ENCODE measurements around the gene ZNF573. TPM values are rescaled to one million over a fixed set of nuclear protein-coding genes. Genes with fewer than 3 reads are reported as not detected.

Gene ZNF573
- total RNA-seq, 1 donor from 2014 or later: 22.6 TPM

DNA sequence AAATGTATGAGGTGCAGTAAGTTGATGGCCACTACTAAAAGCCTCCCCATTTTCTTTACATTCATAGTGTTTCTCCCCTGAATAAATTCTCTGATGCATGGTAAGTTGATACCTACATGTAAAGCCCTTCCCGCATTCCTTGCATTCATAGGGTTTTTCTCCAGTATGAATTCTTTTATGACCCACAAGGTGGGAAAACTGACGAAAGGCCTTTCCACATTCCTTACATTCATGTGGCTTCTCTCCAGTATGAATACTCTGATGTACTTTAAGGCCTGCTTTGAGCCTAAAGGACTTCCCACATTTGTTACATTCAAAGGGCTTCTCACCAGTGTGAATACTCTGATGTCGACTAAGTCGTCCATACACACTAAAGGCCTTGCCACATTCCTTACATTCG lies 80.3 kb downstream of the ZNF573 start:
- intact Hi-C loops (cut with DNase I): no loop called here
- DNase-seq (ENCODE audit: low spot score) (no peak), ATAC-seq (no peak)

DNA sequence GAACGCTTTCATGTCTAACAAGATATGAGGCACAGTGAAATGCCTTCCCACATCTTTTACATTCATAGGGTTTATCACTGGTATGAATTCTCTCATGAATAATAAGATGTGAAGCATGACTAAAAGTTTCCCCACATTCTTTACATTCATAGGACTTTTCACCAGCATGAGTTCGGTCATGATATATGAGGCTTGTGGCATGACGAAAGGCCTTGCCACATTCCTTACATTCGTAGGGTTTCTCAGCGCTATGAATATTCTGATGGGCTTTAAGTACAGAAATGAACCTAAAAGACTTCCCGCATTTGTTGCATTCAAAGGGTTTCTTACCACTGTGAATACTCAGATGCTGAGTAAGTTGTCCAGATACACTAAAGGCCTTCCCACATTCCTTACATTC lies 81.2 kb downstream of the ZNF573 start:
- intact Hi-C loops (cut with DNase I): no loop called here
- DNase-seq (ENCODE audit: low spot score) (no peak), ATAC-seq (no peak)

DNA sequence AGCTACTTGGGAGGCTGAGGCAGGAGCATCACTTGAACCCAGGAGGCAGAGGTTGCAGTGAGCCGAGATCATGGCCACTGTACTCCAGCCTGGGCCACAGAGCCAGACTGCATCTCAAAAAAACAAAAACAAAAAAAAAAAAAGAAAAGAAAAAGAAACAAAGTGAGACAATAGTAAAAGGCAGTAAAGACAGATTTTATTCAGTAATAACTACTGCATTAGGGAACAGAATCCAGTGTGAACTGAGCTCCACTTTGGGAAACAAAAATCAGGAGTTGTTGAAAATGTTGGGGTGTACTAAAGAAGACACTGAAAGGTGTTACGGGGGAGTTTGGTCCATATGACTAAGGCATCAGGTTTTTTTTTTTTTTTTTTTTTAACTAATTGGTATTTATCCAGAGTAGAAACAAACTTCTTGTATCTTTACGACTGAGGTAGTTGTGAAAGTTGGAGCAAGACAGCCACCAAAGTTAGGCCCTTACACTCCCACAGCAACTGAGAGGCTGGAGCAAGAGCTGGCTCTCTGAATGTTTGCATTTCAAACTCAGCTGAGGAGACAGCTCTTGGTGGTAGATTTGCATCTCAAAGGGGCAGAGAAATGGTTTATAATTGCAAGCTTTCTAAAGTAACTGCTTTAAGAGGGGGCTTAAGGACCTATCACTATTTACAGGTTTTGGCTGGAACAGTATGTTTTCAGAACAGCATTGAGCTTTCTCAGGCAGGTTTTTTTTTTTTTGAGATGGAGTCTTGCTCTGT lies 84.1 kb downstream of the ZNF573 start:
- no peak for ATAC-seq
- intact Hi-C loops (cut with DNase I): no loop called here
- no peak for DNase-seq (ENCODE audit: low spot score)

DNA sequence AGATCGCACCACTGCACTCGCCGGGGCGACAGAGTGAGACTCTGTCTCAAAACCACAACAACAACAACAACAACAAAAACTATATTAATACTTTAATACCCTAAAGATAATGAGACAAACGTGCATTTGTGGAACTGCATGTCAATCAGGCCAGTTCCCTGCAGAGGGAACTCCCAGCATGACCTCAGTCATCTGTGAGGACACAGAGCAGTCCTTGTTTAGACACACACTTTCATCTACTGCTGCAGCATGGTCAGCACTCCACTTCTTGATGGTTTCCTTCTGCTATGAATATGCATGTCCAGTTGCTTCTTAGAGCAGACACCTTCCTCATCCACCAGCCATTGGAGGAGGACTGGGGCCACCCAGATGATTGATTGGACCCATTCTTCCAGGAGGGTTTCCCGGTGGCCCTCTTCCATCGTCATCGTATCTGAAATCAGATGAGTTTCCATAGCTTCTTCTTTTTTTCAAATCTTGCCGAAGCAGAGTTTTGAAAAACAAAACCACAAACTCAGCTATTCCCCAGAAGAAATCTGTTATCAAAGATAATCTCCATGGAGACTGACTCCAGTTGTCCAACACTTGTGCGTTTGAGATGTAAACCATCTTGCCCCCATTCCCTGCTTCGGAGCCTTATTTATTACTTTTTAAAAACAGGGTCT lies 86.3 kb downstream of the ZNF573 start:
- intact Hi-C loops (cut with DNase I): no loop called here

DNA sequence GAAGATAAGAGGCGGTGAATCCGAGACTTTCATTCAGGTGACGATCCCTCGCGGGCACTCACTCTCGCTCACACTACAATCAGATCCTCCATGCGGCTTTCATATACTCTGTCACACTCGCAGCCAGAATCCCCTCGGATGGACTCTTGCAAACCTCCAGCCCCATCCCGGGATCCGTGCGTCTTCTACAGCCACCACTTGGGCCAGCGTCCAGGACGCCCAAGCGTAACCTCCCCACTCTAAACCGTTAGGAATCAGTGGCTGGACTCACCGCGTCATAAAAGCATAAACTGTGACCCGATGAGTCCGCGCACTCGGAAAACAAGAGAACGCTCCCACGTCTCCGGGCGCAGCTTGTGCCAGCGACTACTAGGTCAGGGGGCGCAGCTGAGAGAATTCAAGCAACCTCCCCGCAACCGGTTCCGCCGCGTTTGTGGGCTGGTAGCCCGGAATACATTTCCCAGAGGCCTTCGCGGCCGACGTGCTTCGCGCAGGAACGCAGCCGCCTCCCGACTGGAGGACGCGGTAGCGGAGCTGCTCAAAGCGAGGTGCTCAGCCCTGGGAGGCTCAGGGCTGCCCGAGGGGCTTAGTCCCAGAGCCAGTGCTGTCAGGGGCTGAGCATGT lies 87.4 kb downstream of the ZNF573 start:
- DNase-seq (ENCODE audit: low spot score): peak; percentile 87
- intact Hi-C loops (cut with DNase I): no loop called here
- ATAC-seq: peak; percentile 97

More for the DNA sequence above, 86.3 kb downstream of the ZNF573 start:
- no peak for DNase-seq (ENCODE audit: low spot score)
- ATAC-seq: no peak

Other genes with a start within 250 kb of the ZNF573 start
- gene ZNF571, start 184.8 kb downstream of the ZNF573 start, total RNA-seq: 10.7 TPM
- 8.3 TPM for gene ZNF540, start 184.7 kb downstream of the ZNF573 start, total RNA-seq
- gene ZFP30, start 124.1 kb downstream of the ZNF573 start, total RNA-seq: 14.9 TPM
- gene ZNF607, start 59.8 kb downstream of the ZNF573 start, total RNA-seq: 11.5 TPM
- not detected for gene WDR87, start 127.0 kb upstream of the ZNF573 start, total RNA-seq
- 26.1 TPM for gene SIPA1L3, start 127.6 kb upstream of the ZNF573 start, total RNA-seq